HepG2 (cell line): Measurements from ENCODE around the gene ARG2. TPM values are rescaled to one million over a fixed set of nuclear protein-coding genes. Genes with fewer than 3 reads are reported as not detected.

Source experiments
- ARHGAP35 ChIP-seq: sonication (generic); formaldehyde crosslinking; IDR thresholded peaks from 2 replicates; pipeline ENCODE4 v1.9.0; 2022; ENCODE audit warnings: mild to moderate bottlenecking, inconsistent platforms, moderate library complexity, missing genetic modification reagents, borderline replicate concordance
- DZIP1 ChIP-seq: sonication (generic); formaldehyde crosslinking; IDR thresholded peaks from 2 replicates; pipeline ENCODE4 v1.5.0; 2020; ENCODE audit warnings: mild to moderate bottlenecking, missing genetic modification reagents
- FOXA3 ChIP-seq: IDR thresholded peaks from 2 replicates; pipeline ENCODE4 v1.6.1; 2016; ENCODE audit warnings: missing genetic modification reagents, missing compliant biosample characterization
- MNT ChIP-seq: fragments of 450-650 bp; IDR thresholded peaks from 2 replicates; pipeline ENCODE4 v1.6.1; 2016
- REST ChIP-seq, 2 experiments: IDR thresholded peaks; 2 replicates each; pipeline ENCODE4 v1.6.1; 2011 to 2012; ENCODE audit warnings: low read length in 2 of 2, borderline replicate concordance in 1 of 2, low read depth in 1 of 2, mild to moderate bottlenecking in 1 of 2, moderate library complexity in 1 of 2
- SALL2 ChIP-seq: sonication (generic); formaldehyde crosslinking; IDR thresholded peaks from 2 replicates; pipeline ENCODE4 v1.8.1; 2023; ENCODE audit warnings: mild to moderate bottlenecking, missing genetic modification reagents, inconsistent platforms
- SKI ChIP-seq: fragments of 450-650 bp; IDR thresholded peaks from one replicate; pipeline ENCODE4 v1.6.1; 2018; ENCODE audit warnings: mild to moderate bottlenecking; ENCODE audit not compliant: partially characterized antibody
- ZBTB7B ChIP-seq: sonication (generic); formaldehyde crosslinking; IDR thresholded peaks from 2 replicates; pipeline ENCODE4 v1.4.0; 2020; ENCODE audit warnings: missing genetic modification reagents
- ZNF496 ChIP-seq: sonication (generic); formaldehyde crosslinking; IDR thresholded peaks from 2 replicates; pipeline ENCODE4 v1.8.1; 2023; ENCODE audit warnings: mild to moderate bottlenecking, moderate library complexity, missing genetic modification reagents; ENCODE audit not compliant: insufficient replicate concordance
- ZNF550 ChIP-seq: sonication (generic); formaldehyde crosslinking; IDR thresholded peaks from 2 replicates; pipeline ENCODE4 v1.4.0; 2020; ENCODE audit warnings: mild to moderate bottlenecking, missing genetic modification reagents, borderline replicate concordance
- ZNF747 ChIP-seq: sonication (generic); formaldehyde crosslinking; IDR thresholded peaks from 2 replicates; pipeline ENCODE4 v1.8.1; 2023; ENCODE audit warnings: missing genetic modification reagents, mild to moderate bottlenecking, borderline replicate concordance
- ZNF776 ChIP-seq: sonication (generic); formaldehyde crosslinking; IDR thresholded peaks from 2 replicates; pipeline ENCODE4 v1.4.0; 2020; ENCODE audit warnings: mild to moderate bottlenecking, missing genetic modification reagents
- ZNF841 ChIP-seq: sonication (generic); formaldehyde crosslinking; IDR thresholded peaks from 2 replicates; pipeline ENCODE4 v1.8.1; 2023; ENCODE audit warnings: missing genetic modification reagents, borderline replicate concordance
- polyA plus RNA-seq, 8 experiments: library from polyadenylated mRNA; depleted of rRNA in 3 of 8; stranded (reverse) in 7 of 8; unstranded in 1 of 8; fragments of >200 nt; fragmentation: Illumina TruSeq in 4 of 8; extraction: Trizol in 4 of 8; gene quantifications; 2 replicates each; pipeline versions ENCODE4 v1.2.1 to v1.2.3, GENCODE V29; 2011 to 2016; ENCODE audit warnings: low read depth in 4 of 8, missing spikeins in 1 of 8, mixed read lengths in 1 of 8; ENCODE audit not compliant: insufficient read depth in 1 of 8
- total RNA-seq, 5 experiments: library from RNA; depleted of rRNA; stranded (reverse); fragments of >200 nt; fragmentation: Illumina TruSeq; extraction: Trizol; gene quantifications; 2 replicates each; pipeline ENCODE4 v1.2.3, GENCODE V29; 2016; ENCODE audit warnings: low read depth in 1 of 5
- TF ChIP-seq, protein P1 (sequence below), 2 experiments: sonication (generic) in 1 of 2; formaldehyde crosslinking in 1 of 2; IDR thresholded peaks; 2 replicates each; pipeline versions ENCODE4 v1.6.1 to v1.9.0; 2014 to 2022; ENCODE audit warnings: antibody characterized with exemption in 1 of 2, borderline replicate concordance in 1 of 2, inconsistent platforms in 1 of 2, low read depth in 1 of 2, missing genetic modification reagents in 1 of 2

ARG2 gene
- total and polyA plus RNA-seq, 2 of the 13 experiments (the other 11 are each of a cell fraction or from before 2014, with no cell fraction given) = 37.5 to 73.6 TPM

DNA sequence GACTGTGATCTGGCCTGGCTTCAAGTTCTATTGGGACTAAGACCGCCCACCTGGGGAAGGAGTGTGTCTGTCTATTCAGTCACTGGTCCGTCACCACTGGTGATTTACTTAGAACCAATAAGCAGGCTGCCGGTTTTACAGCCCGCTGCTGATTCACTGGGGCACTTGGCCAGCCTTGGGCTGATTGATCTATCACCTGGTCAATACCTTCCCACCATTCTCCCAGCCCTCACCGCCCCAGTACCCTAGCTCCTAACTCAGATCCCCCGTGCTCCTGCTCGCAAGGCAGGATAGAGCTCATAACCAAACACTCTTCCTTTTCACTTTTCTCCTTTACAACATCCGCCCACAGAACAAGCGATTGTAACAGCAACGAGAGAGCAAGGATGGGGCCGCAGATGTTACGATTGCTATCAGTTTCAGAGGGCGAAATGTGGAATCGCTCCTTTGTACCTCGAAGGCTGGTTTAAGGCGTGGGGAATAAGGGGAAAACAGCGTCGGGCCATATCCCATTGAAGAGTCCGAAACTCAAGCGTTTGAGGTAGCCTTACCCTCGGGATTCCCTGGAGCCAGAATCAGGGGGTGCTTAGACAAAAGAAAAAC is 75.2 kb downstream of the ARG2 start (continued):
- no peak; a peak in 1 of 4 replicates for TF ChIP-seq REST (IDR thresholded peaks at IDR 0.05; ENCODE audit: borderline replicate concordance in 1 of 2, low read depth in 1 of 2, low read length in 2 of 2)
- TF ChIP-seq MNT = no peak
- no peak for TF ChIP-seq ZNF550
- no peak for TF ChIP-seq ARHGAP35
- TF ChIP-seq, protein P1, sequence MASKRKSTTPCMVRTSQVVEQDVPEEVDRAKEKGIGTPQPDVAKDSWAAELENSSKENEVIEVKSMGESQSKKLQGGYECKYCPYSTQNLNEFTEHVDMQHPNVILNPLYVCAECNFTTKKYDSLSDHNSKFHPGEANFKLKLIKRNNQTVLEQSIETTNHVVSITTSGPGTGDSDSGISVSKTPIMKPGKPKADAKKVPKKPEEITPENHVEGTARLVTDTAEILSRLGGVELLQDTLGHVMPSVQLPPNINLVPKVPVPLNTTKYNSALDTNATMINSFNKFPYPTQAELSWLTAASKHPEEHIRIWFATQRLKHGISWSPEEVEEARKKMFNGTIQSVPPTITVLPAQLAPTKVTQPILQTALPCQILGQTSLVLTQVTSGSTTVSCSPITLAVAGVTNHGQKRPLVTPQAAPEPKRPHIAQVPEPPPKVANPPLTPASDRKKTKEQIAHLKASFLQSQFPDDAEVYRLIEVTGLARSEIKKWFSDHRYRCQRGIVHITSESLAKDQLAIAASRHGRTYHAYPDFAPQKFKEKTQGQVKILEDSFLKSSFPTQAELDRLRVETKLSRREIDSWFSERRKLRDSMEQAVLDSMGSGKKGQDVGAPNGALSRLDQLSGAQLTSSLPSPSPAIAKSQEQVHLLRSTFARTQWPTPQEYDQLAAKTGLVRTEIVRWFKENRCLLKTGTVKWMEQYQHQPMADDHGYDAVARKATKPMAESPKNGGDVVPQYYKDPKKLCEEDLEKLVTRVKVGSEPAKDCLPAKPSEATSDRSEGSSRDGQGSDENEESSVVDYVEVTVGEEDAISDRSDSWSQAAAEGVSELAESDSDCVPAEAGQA (IDR thresholded peaks at IDR 0.05; ENCODE audit: low read depth) = no peak
- TF ChIP-seq, protein P1 (CRISPR knock-in tag; IDR thresholded peaks at IDR 0.05; ENCODE audit: borderline replicate concordance) = no peak
- TF ChIP-seq ZBTB7B = no peak
- peak; percentile 25; the same call in 1 of the 2 replicates for TF ChIP-seq FOXA3 (CRISPR knock-in tag)
- TF ChIP-seq ZNF496 = no peak
- no peak for TF ChIP-seq DZIP1 (CRISPR knock-in tag)
- 0 out of 2 replicates have a peak, but pooled peaks have one; percentile 37 for TF ChIP-seq SALL2 (CRISPR knock-in tag)
- no peak for TF ChIP-seq ZNF841 (CRISPR knock-in tag)
- TF ChIP-seq SKI = no peak
- peak; percentile 16; the same call in 1 of the 2 replicates for TF ChIP-seq ZNF747 (CRISPR knock-in tag)
- TF ChIP-seq ZNF776 (CRISPR knock-in tag) = no peak
